Bronchial epithelial cell (primary cell): ENCODE data around the gene EMID1. TPM values are rescaled to one million over a fixed set of nuclear protein-coding genes. Genes with fewer than 3 reads are reported as not detected.

Experiments used
- DNase-seq: peaks from one replicate; pipeline ENCODE4 v3.0.0-alpha.2; 2010; ENCODE audit warnings: low read depth
- FAIRE-seq: peaks from 2 replicates; lab custom pipeline; 2011; peaks lifted over from hg19 to GRCh38; lab: Jason Lieb, UNC
- H3K27me3 ChIP-seq: 2 replicates; pipeline ENCODE4 v1.5.1; 2011; ENCODE audit warnings: low read length; ENCODE audit not compliant: control insufficient read depth, insufficient read depth
- H3K36me3 ChIP-seq: 2 replicates; pipeline ENCODE4 v1.5.1; 2011; ENCODE audit warnings: low read length; ENCODE audit not compliant: control insufficient read depth, insufficient read depth
- H3K4me3 ChIP-seq: 2 replicates; pipeline ENCODE4 v1.5.1; 2011; ENCODE audit warnings: mild to moderate bottlenecking, low read depth, low read length, control low read depth
- total RNA-seq: library from RNA; depleted of rRNA; stranded (reverse); fragments of >200 nt; gene quantifications from 2 replicates; pipeline ENCODE4 v1.2.1, GENCODE V29; 2014
- TF ChIP-seq, protein P1 (sequence below): IDR thresholded peaks from 2 replicates; pipeline ENCODE4 v1.5.1; 2011; ENCODE audit warnings: mild to moderate bottlenecking, moderate library complexity, low read length, control low read depth, inconsistent platforms; ENCODE audit not compliant: insufficient read depth, severe bottlenecking

Gene EMID1
- total RNA-seq, 1 donor from 2014 or later: not detected

DNA sequence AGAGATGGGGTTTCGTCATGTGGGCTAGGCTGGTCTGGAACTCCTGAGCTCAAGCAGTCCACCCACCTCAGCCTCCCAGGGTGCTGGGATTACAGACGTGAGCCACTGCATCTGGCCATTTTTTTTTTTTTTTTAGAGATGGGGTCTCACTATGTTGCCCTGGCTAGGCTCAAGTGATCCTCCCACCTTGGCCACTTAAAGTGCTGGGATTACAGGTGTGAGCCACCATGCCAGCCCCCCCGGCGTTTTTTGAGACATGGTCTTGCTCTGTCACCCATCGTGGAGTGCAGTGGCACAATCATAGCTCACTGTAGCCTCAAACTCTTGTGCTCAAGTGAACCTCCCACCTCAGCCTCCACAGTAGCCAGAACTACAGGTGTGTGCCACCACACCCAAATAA is 45.6 kb downstream of the EMID1 start:
- no peaks in the 10 kb centered on the region for H3K36me3 ChIP-seq
- DNase-seq: no peak
- no peaks in the 10 kb centered on the region for H3K27me3 ChIP-seq
- FAIRE-seq: no peak
- H3K4me3 ChIP-seq: no peak overlapping the region
- TF ChIP-seq, protein P1, sequence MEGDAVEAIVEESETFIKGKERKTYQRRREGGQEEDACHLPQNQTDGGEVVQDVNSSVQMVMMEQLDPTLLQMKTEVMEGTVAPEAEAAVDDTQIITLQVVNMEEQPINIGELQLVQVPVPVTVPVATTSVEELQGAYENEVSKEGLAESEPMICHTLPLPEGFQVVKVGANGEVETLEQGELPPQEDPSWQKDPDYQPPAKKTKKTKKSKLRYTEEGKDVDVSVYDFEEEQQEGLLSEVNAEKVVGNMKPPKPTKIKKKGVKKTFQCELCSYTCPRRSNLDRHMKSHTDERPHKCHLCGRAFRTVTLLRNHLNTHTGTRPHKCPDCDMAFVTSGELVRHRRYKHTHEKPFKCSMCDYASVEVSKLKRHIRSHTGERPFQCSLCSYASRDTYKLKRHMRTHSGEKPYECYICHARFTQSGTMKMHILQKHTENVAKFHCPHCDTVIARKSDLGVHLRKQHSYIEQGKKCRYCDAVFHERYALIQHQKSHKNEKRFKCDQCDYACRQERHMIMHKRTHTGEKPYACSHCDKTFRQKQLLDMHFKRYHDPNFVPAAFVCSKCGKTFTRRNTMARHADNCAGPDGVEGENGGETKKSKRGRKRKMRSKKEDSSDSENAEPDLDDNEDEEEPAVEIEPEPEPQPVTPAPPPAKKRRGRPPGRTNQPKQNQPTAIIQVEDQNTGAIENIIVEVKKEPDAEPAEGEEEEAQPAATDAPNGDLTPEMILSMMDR: no peak

DNA sequence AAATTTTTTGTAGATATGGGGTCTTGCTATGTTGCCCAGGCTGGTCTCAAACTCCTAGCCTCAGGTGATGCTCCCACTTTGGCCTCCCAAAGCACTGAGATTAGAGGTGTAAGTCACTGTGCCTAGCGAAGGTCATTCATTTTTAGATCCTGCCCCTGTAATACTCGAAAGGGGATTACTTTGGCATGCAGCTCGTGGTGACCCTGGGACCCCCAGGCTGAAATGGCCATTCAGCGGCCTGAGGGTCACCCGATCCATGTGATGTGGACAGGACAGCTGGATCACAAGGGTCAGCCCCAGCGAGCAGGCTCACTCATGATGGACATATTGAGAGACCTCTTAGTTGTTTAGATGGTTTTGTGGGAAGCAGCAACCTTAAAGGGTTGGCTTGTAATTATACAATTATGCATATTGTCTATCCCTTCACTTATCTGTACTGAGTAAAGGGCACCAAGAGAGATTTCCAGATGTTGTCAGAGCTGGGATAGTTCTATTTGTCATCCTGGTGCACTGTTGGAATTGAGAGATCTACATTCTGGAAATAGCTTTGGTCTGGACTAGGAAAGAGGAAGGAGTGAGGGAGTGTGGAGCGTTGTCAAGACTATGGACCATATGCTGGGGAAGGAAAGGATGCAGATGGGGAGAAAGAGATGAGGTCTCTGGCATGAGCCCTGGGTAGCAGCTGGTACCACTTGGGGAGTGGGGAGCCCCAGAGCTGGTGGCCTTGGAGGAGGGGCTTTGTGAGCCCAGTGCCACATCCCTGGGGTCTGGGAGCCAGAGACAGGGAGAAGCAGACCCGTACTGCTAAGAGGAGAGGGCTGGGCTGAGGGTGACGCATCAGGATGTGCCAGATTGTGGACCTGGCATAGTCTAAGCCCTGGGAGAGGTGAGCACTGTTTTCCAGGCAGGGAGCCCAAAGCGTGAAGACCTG is 46.5 kb downstream of the EMID1 start:
- DNase-seq: no peak

DNA sequence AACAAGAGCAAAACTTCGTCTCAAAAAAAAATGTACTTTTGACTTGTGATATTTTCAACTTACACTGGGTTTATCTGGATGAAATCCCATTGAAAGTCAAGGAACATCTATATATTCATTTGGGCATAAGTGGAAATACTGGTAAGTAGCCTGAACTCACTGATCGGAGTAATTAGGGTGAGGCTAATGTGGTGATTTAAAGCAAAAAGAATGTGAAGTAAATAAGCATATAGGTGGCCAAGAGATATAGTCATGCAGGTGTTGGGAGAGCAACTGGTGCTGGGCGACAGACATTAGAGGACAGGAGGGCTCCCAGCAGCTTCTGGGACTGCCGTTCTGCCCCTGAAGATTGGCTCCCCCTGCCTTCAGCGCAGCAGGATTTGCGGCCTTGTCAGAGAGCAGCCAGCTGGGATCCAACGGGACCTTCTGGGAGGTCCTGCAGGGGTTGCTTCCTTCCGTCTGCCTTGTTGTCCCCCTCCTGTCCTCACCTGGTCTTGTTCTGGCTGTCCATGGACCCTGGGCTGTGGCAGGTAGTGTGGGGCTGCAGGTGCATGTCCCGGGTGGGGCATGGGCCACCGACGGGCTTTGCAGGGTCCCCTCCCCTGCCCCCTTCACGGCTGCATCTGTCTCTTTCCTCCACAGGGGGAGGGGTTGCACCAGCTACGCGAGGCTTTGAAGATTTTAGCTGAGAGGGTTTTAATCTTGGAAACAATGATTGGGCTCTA is 48.0 kb downstream of the EMID1 start:
- Histone ChIP-seq H3K4me3 (no peak overlapping the region), H3K36me3 (no peaks in the 10 kb centered on the region), H3K27me3 (no peaks in the 10 kb centered on the region)
- FAIRE-seq (no peak), DNase-seq (peak; percentile 22)
- TF ChIP-seq, protein P1: no peak

More for the DNA sequence above, 46.5 kb downstream of the EMID1 start:
- no peak overlapping the region for H3K4me3 ChIP-seq
- no peaks in the 10 kb centered on the region for H3K36me3 ChIP-seq
- H3K27me3 ChIP-seq: no peaks in the 10 kb centered on the region
- FAIRE-seq: no peak
- TF ChIP-seq, protein P1: no peak

DNA sequence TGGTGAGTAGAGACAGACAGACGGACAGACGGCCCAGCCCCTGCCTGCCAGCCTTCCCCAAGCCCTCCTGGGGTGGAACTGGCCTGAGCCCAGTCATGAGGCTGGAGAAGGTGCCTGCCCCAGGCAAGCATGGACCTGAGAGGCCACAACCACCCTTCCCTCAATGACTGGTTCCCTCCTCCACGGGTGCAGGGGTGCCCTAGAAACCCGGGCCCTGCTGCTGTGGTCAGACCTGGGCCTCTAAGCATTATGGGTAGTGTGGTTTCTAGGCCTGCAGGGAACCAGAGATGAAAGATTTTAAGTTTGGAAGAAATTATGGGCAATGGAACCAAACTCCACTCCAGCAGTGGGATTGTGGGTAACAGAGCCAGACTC is 48.6 kb downstream of the EMID1 start:
- no peaks in the 10 kb centered on the region for H3K36me3 ChIP-seq
- TF ChIP-seq, protein P1: no peak
- DNase-seq (no peak), FAIRE-seq (no peak)
- H3K27me3 ChIP-seq: no peaks in the 10 kb centered on the region
- H3K4me3 ChIP-seq: no peak overlapping the region

DNA sequence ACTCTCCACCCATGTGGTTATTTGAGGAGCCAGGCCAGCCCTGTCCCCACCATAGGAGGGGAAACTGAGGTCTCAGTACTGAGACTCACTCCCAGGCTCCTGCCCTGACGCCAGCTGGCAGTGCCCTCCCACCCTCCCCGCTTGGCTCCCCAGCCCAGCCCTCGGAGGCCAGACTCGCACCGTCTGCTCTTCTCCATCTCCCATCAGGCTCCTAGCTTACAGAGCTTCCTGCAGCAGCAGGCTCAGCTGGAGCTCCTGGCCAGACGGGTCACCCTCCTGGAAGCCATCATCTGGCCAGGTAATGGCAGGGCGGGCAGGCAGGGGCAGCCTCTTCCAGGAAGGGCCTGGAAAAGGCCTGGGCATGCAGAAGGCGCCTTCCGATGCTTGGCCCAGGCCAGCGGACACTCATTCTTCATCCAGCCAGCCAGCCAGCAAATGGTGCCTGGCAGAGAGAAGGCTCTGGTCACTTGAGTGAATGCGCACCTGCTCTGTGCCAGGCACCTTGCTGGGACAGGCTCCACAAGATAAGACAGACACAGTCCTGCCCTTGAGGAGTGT is 49.4 kb downstream of the EMID1 start:
- H3K36me3 ChIP-seq: no peaks in the 10 kb centered on the region
- DNase-seq (no peak), FAIRE-seq (no peak)
- H3K27me3 ChIP-seq: no peaks in the 10 kb centered on the region
- H3K4me3 ChIP-seq: no peak overlapping the region
- TF ChIP-seq, protein P1: no peak
